HFF-Myc (cell line): Measurements from ENCODE around the gene CARM1.

Source experiments
- DNase-seq: peaks from one replicate; pipeline ENCODE4 v3.0.0-alpha.2; 2011; ENCODE audit warnings: low read depth; ENCODE audit errors: extremely low read depth
- H3K4me3 ChIP-seq: replicated peaks from 2 replicates; pipeline ENCODE4 v1.5.1; 2011; ENCODE audit warnings: low read depth, mild to moderate bottlenecking, control low read depth, low read length
- TF ChIP-seq, protein P1 (sequence below): IDR thresholded peaks from 2 replicates; pipeline ENCODE4 v1.5.1; 2012; ENCODE audit warnings: mild to moderate bottlenecking, low read depth, low read length, control low read depth; ENCODE audit errors: missing control alignments

CARM1 gene

DNA sequence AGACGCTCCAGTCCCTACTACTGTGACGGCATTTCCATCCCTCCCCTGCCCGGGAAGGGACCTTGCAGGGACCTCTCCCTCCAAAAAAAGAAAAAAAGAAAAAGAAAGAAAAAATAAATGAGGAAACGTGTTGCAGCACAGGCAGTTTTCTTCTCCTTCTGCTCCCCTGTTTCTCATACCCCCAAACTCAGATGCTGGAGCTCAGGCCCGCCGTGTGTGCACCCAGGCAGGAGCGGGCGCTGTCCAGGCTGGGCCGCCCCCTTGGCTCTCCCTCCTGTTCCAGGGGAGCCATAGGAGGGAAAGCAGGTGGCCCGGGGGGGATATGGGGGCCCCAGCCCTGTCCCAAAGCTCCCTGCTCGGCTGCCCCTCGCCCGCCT, 51.3 kb downstream of the CARM1 start:
- no peak overlapping the region for H3K4me3 ChIP-seq
- DNase-seq: no peak
- TF ChIP-seq, protein P1, sequence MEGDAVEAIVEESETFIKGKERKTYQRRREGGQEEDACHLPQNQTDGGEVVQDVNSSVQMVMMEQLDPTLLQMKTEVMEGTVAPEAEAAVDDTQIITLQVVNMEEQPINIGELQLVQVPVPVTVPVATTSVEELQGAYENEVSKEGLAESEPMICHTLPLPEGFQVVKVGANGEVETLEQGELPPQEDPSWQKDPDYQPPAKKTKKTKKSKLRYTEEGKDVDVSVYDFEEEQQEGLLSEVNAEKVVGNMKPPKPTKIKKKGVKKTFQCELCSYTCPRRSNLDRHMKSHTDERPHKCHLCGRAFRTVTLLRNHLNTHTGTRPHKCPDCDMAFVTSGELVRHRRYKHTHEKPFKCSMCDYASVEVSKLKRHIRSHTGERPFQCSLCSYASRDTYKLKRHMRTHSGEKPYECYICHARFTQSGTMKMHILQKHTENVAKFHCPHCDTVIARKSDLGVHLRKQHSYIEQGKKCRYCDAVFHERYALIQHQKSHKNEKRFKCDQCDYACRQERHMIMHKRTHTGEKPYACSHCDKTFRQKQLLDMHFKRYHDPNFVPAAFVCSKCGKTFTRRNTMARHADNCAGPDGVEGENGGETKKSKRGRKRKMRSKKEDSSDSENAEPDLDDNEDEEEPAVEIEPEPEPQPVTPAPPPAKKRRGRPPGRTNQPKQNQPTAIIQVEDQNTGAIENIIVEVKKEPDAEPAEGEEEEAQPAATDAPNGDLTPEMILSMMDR: no peak

DNA sequence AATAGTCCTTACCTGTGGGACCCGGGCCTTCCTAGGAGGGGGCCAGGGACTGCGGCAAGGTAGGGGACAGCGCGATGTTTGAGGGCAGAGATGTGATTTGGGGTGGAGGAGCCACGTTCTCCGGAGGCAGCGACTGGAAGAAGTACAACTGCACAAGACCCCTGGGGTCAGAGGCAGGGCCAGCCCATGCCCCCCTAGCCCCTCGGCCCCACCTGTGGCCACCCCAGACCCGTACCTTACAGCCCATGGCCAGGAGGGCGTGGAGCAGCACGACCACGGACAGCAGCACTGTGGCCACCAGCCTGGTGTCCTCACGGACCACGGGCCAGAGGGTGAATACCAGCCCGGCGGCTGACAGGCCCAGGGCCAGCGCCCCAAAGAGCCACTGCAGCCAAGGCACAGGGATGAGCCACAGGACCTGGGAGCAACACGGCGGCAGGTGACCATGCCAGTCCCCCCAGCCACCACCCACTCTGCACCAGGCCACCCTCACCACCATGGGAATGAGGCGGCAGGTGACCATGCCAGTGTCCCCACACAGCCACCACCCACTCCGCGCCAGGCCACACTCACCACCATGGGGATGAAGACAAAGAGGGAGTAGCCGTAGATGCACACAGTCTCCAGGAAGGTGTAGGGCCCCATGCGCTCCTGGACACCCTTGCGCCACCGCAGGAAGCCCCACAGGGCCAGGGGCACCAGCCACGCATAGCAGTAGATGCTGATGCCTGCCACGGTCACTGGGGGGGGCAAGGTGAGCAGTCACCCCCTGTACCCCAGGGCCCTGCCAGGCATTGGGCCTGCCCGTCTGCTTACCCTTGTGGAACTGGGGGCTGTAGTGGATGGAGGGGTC, 52.1 kb downstream of the CARM1 start:
- no peak overlapping the region for H3K4me3 ChIP-seq
- TF ChIP-seq, protein P1: no peak
- no peak for DNase-seq

DNA sequence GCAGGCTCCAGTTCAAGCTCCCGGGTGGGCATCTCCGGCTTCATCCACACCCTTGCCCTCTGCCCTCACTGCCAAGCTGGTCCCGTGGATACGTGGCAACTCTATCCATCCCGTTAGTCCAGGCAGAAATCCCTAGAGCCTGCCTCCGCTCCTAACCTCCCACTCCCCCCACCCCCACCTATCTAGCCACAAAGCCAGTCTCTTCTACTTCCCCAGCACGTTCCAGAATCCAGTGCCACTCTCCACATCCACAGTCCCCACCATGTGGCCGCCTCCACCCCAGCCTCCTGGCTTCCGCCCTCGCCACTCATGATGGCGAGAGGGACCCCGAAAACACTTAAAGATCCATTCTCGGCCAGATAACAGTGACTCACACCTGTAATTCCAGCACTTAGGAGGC, 53.2 kb downstream of the CARM1 start:
- H3K4me3 ChIP-seq: no peak overlapping the region
- TF ChIP-seq, protein P1: no peak
- DNase-seq: no peak

DNA sequence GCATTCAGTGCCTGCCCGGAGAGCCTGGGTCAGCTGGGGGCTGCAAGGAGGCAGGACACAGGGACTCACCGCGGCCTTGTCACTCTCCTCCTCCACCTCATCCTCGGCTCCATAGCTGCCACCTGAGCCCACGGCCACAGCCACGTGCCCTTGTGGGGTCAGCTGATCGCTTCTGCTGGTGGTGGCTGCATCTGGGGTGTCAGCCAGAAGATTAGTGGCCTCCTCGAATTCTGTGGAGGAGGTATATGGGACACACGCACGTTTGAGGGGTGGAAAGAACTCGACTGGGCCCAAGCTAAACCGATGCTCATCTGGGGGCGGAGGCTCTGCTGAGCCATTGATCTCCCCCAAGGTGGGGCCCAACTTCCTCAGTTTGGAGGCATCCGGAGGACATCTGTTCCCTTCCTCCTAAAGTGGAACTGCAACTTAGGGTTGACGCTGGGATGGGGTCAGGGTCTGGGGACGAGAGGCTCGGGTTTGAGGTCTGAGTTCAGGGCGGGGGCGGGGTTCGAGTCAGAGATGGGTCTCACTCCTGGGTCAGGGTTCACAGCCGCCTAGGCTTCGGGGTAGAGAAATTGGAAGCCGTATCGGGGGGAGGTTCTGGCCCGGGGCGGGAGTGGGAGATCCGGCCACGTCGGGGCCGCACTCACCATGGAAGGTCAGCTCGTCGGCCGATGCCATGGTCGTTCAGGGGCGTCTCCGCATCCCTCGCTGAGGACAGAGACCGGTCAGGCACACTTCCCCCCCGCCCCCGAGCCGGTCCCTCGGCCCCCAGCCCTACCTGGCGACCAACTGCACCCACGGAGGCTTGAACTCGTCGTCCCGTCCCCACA, 56.6 kb downstream of the CARM1 start:
- no peak for DNase-seq
- TF ChIP-seq, protein P1: no peak
- H3K4me3 ChIP-seq: peak overlapping the region; percentile 92

DNA sequence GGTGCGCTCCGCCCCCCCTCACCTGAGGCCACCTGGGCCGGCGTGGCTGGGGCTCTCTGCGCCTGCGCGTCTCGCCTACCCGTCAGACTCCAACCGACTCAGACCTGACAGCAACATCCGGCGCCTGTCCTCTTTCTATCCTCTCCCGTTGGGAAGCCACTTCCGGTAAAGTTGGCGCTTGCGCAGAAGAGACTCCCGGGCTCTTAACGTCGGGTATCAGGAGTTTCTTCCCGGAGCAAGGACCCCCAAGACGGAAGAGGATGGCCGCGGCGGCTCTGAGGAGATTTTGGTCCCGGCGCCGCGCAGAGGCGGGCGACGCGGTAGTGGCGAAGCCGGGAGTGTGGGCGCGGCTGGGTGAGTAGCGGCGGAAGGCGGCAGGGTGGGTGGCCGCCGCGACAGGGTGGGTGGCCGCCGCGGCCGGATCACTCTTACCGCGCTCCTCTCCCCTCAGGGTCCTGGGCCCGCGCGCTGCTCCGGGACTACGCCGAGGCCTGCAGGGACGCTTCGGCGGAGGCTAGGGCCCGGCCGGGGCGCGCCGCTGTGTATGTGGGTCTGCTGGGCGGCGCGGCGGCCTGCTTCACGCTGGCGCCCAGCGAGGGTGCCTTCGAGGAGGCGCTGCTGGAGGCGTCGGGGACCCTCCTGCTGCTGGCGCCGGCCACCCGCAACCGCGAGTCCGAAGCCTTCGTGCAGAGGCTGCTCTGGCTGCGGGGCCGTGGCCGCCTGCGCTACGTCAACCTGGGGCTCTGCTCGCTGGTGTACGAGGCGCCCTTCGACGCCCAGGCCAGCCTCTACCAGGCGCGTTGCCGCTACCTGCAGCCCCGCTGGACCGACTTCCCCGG, 57.4 kb downstream of the CARM1 start, which contains the start of the genes TIMM29 and YIPF2:
Gene TIMM29, plus strand, starts transcription at position 249 of the 839 bp plus-strand sequence. Its CDS starts 12 bp downstream, at position 261.
Gene YIPF2, minus strand, starts transcription at position 77 of the 839 bp plus-strand sequence. CDS start 229 bp downstream, outside the sequence.
- peak within 1 kb of the TSS; percentile 92 for H3K4me3 ChIP-seq
- TF ChIP-seq, protein P1: no peak
- peak; percentile 95 for DNase-seq

DNA sequence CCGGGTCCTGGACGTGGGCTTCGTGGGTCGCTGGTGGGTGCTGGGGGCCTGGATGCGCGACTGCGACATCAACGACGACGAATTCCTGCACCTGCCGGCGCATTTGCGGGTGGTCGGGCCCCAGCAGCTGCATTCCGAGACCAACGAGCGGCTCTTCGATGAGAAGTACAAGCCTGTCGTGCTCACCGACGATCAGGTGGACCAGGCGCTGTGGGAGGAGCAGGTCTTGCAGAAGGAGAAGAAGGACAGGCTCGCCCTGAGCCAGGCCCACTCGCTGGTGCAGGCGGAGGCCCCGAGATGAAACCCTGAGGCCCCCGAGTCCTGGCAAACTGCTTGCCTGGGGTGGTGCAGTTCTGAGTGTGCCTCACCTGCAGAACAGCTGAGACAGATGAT, 58.0 kb downstream of the CARM1 start:
- peak overlapping the region; percentile 92 for H3K4me3 ChIP-seq
- TF ChIP-seq, protein P1: no peak
- no peak for DNase-seq
